ENCODE results near the gene GFPT2. TPM values are rescaled to one million over a fixed set of nuclear protein-coding genes. Genes with fewer than 3 reads are reported as not detected.

GFPT2 gene
- total and polyA plus RNA-seq, 9 of the 15 experiments (the other 6 are each of a cell fraction or from before 2014, with no cell fraction given): 0.07 to 0.14 (median 0.08) TPM; not detected in 6

GRCh38 chr5:180353048-180353979 is at the start of gene GFPT2 (continued):
- TF ChIP-seq VEZF1 (CRISPR knock-in tag; IDR thresholded peaks at IDR 0.05) (peak; percentile 84), BCOR (IDR thresholded peaks at IDR 0.05) (peak; percentile 68), IFI16 (CRISPR knock-in tag; IDR thresholded peaks at IDR 0.05) (no peak), KDM1A (IDR thresholded peaks at IDR 0.05) (peak in 1 of 2 experiments; percentile 62; a peak in 2 of 4 replicates), RBM25 (IDR thresholded peaks at IDR 0.05; ENCODE audit: low read depth, low read length, severe bottlenecking) (peak; percentile 92), BMI1 (IDR thresholded peaks at IDR 0.05; ENCODE audit: low read length) (peak; percentile 56; the same call in 1 of the 2 replicates), MBD2 (IDR thresholded peaks at IDR 0.05; ENCODE audit: borderline replicate concordance, low read depth) (0 out of 2 replicates have a peak, but pooled peaks have one; percentile 37), ZNF696 (CRISPR knock-in tag; conservative IDR thresholded peaks at IDR 0.05) (no peak), TGIF2 (CRISPR knock-in tag; IDR thresholded peaks at IDR 0.05) (peak; percentile 42; the same call in 1 of the 2 replicates), ZBTB7A (IDR thresholded peaks at IDR 0.05; ENCODE audit: borderline replicate concordance, control insufficient read depth, low read depth, low read length) (peak; percentile 32; the same call in 1 of the 2 replicates), HNRNPK (IDR thresholded peaks at IDR 0.05; ENCODE audit: low read depth, low read length, poor library complexity, severe bottlenecking) (peak; percentile 45), SAFB (IDR thresholded peaks at IDR 0.05; ENCODE audit: borderline replicate concordance, low read depth, low read length) (peak; percentile 40; the same call in 1 of the 2 replicates), RB1 (IDR thresholded peaks at IDR 0.05; ENCODE audit: low read depth) (peak; percentile 16; the same call in 1 of the 2 replicates), ZNF398 (CRISPR knock-in tag; IDR thresholded peaks at IDR 0.05) (no peak), E2F6 (IDR thresholded peaks at IDR 0.05; ENCODE audit: borderline replicate concordance in 1 of 2, extremely low read depth in 1 of 2, insufficient read depth in 1 of 2, insufficient read length in 1 of 2, low read depth in 1 of 2, low read length in 1 of 2, poor library complexity in 1 of 2, severe bottlenecking in 1 of 2) (peak in 1 of 2 experiments; percentile 15), TEAD4 (IDR thresholded peaks at IDR 0.05; ENCODE audit: low read length) (no peak), TEAD4 (CRISPR knock-in tag; IDR thresholded peaks at IDR 0.05; ENCODE audit: borderline replicate concordance) (no peak), MAZ (CRISPR knock-in tag; conservative IDR thresholded peaks at IDR 0.05 in 1 of 2, IDR thresholded peaks at IDR 0.05 in 1 of 2) (peak in 1 of 2 experiments; percentile 25; a peak in 1 of 4 replicates)
- TF ChIP-seq, protein P1, sequence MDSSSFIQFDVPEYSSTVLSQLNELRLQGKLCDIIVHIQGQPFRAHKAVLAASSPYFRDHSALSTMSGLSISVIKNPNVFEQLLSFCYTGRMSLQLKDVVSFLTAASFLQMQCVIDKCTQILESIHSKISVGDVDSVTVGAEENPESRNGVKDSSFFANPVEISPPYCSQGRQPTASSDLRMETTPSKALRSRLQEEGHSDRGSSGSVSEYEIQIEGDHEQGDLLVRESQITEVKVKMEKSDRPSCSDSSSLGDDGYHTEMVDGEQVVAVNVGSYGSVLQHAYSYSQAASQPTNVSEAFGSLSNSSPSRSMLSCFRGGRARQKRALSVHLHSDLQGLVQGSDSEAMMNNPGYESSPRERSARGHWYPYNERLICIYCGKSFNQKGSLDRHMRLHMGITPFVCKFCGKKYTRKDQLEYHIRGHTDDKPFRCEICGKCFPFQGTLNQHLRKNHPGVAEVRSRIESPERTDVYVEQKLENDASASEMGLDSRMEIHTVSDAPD (CRISPR knock-in tag; IDR thresholded peaks at IDR 0.05): no peak

Data from K562 (cell line).